Body of pancreas (tissue), 4 donors: ENCODE data around the gene NFATC2.

Experiments
- CTCF ChIP-seq, 7 experiments: fragments of 450-650 bp in 4 of 7; fragments of 200-600 bp in 3 of 7; sonication (generic) in 3 of 7; IDR thresholded peaks; one replicate each; pipeline ENCODE4 v1.5.1; 2016 to 2019; ENCODE audit warnings: antibody characterized with exemption in 7 of 7
- POLR2A ChIP-seq, 3 donors: fragments of 450-650 bp; IDR thresholded peaks; one replicate each; pipeline ENCODE4 v1.6.1; 2016; ENCODE audit warnings: antibody characterized with exemption in 3 of 3, mild to moderate bottlenecking in 2 of 3

GRCh38 chr20:51486197-51487005 is 56.1 kb downstream of the NFATC2 start:
- no peak for TF ChIP-seq POLR2A (IDR thresholded peaks at IDR 0.05)
- TF ChIP-seq CTCF (IDR thresholded peaks at IDR 0.05): no peak
